SW480 (cell line): ENCODE results near the gene UBAP1.
"Not testable (repeated sequence)": the region's sequence is repeated elsewhere in the genome, so short reads cannot be mapped to it uniquely, and the experiment has no call there.

ENCODE experiments used
- DNase-seq: peaks from one replicate; pipeline ENCODE4 v3.0.0-alpha.2; 2016; ENCODE audit warnings: low spot score

The UBAP1 gene

DNA sequence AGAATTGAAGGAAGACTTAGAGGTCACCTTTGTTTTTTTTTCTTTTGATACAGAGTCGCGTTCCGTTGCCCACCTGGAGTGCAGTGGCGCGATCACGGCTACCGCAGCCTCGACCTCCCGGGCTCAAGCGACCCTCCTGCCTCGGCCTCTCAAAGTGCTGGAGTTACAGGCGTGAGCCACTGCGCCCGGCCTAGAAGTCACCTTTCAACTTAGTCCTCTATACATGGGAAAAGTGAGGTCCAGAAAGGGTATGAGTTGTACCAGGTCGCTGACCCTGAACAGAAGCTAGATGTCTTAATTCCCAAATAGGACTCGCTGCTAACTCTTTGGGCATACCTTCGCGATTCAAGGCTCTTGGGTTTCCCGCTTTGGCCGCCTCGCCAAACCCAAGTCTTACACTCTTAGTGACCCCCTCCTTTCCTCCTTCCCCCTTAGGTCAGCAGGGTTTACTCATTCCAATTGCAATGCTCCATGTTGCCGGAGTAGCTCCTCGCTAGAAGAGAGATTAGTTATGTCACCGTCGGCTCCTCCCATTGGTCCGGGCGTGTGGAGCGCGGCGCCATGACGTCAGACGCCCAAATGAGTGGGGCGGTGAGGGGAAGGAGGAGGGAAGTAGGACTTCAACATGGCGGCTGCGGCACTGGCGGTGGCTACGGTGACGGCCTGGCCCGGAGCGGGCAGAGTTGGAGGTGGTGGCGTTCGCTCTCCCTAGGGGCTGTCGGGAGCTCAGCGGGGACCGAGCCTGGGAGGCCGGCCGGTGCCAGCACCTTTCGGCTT, at the start of gene UBAP1:
TSS of gene UBAP1 (plus strand) at position 608 of the 777 bp plus-strand sequence. CDS start 41,872 bp downstream, outside the sequence.
- DNase-seq: peak; percentile 97

DNA sequence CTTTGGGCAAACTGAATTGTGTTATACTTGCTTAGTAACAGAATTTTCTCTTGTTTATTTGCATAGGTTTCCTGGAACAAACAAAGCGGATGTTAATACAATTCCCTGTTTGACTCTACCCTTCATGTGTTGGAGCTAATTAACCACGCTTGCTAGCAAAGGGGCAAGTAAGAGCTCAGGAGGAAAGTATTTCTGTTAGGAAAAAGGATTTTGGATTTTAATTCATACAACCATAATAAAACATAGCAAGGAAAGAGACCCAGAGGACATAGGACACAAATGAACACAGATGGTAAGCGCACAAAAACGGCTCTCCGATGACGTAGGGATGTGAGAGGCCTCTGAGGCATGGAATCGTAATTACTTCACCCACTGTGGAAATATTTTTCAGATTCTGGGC, 47.3 kb upstream of the UBAP1 start:
- DNase-seq: no peak

DNA sequence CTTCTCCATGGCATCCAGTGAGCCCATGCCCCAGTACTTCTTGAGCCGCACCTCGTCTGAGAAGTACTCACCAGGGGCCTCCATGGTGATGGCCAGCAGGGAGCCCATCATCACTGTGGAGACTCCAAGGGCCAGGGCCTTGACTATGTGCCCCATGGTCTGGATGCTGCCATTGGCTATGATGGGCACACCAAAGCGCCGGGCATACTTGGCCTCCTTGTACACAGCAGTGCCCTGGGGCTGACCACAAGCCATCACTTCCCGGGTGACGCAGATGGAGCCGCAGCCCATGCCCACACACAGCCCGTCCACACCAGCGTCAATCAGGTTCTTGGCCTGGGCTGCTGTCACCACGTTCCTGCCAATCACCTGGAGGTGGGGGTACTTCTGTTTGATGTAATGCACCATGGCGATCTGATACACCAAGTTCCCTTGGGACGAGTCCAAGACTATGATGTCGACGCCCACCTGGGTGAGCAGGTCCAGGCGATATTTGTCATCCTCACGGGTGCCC, 45.4 kb upstream of the UBAP1 start:
- no peak for DNase-seq

DNA sequence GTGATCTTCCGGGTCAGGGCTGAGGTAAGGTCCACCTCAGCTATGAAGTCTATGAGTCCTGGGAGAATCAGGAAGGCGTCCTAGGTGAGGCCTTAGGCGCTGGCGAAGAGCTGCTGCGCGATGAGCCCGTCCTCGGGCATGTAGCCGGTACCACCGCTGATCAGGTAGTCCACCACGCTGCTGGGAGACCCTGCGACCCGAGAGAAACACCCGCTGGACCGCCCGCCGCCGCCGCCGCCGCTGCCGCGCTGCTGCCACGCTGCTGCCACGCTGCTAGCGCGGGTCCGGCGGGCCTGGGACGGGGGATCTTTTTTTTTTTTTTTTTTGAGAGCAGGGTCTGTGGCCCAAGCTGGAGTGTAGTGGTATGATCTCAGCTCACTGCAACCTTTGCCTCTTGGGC, 44.3 kb upstream of the UBAP1 start:
- DNase-seq: no peak

DNA sequence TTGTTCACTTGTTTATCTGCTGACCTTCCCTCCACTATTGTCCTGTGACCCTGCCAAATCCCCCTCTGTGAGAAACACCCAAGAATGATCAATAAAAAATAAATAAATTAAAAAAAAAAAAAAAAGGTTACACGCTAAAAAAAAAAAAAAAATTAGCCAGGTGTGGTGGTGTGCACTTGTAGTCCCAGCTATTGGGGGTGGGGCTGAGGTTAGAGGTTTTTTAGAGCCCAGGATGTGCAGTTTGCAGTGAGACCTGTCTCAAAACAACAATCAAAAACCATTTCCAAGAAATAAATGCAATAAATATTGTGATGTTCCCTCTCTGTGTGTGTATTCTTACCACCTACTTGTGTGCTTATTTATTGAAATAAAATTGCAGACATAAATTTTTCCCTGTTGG, 40.2 kb upstream of the UBAP1 start:
- DNase-seq: not testable (repeated sequence)

DNA sequence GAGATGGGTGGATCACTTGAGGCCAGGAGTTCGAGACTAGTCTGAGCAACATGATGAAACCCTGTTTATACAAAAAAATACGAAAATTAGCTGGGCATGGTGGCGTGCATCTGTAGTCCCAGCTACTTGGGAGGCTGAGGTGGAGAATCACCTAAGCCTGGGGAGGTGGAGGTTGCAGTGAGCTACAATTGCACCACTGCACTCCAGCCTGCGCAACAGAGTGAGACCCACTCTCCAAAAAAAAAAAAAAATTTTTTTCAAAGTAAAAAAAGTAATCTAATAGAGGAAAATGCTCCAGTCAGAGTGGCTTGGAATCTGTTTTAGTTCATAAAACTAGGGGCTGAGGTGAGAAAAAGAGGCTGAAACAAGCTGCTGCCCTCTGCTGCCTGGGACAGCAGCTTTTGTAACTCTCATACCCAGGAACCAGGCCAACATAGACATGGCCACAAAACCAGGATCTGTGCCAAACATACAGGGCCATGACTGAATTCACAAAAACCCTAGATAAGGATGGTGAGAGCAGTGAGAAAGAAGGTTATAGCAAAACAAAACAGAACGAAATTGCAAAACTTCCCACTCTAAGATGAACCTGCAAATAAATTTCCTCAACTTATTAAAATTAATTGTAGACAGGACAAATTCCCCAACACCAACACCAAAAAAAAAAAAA, 39.2 kb upstream of the UBAP1 start:
- DNase-seq: peak; percentile 33

DNA sequence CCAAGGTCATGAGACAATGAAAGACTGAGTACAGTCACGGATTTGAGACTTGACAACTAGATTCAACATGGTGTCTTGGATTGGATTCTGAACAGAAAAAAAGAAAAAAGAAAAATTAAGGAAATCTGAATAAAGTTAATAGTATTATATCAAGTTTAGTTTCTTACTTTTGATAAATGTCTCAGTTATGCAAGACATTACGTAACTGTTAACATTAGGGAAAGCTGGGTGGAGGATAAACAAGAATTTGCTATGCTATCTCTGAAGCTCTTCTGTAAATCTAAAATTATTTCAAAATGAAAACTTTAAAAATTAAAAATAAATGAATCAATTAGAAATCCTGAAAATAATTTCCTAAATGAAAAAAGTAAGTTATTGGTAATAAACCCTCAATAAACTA, 38.0 kb upstream of the UBAP1 start:
- no peak for DNase-seq

DNA sequence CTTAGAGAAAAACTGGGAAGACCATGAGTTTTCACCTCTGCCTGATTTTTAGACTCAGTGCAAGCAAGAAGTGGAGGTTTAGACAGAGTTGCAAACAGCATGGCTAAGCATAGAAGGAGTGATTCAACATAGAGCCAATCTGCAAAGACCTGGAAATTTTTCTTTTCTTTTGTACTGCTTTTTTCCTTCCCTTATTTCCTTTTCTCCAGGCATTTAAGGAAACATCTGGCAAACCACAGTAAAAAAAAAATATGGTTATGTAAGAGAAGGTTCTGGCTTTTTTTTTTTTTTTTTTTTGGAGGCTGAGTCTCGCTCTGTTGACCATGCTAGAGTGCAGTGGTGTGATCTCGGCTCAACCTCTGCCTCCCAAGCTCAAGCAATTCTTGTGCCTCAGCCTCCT, 35.7 kb upstream of the UBAP1 start:
- no peak for DNase-seq

DNA sequence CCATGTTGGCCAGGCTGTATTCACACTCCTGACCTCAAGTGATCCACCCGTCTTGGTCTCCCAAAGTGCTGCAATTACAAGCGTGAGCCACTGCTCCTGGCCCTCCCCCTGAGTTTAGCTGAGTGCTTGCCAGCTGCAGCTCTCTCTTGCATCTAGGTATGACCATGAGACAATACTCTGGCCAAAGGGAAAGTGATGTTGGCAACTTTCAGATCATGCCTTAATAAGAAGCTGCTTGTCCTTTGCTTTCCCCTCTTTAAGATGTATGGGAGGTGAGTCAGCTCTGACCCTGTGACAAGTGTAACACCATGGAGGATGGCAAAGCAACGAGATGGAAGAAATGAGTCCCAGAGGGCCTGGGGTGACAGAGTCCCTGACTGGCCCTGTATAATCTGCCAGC, 33.7 kb upstream of the UBAP1 start:
- no peak for DNase-seq

DNA sequence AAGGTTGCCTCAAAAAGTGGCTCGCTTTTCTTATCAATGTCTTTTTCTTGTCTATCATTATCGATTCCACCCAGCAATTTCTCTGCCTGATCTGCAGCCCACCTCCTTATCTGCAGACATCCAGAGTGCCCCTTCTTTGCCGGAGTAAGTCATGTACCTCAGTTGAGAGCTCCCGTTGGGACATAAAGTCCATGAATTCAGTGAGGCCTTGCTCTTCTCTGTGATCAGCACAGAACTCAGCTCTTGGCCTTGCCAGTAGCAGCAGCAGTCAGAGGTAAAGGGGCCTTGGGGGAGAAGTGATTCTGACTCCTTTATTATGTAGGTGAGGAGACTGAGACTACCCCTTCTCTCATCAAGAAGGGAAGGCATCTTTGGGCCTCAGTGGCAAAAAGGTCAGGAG, 27.4 kb upstream of the UBAP1 start:
- no peak for DNase-seq

DNA sequence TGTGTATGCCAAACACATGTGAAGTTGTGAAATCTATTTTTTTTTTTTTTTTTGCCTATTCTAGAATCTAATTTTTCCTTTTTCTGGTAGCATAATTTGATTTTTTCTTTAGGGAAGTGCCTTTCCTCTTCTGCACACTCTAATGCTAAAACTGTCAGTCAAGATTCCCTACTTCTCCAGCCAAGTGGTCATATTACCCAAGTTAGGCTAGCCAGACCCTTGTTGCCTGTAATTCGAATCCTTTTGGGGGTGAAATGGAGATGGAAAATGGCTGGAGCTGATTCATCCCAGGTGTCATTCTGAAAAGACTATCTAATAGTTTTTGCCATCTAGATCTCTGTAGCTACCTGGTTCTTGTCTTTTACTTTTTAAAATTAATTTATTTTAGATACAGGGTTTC, 24.8 kb upstream of the UBAP1 start:
- DNase-seq: no peak

DNA sequence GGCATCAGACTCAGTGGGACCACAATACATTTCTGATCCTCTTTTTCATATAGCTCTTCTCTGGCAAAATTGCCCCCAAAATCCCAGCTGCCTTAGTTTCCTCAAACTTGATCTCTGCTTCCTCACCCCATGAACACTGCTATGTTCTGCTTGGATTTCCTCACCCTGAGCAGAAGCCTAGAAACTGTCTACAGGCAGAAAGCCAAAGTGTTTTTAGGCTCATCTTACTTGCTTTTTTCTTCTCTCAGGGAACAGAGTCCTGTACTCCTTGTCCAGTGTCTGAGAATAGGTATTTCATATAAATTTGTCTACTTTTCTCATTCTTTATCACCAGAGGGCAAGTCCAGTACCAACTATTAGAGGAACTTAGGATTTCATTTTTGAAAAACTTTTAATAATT, 21.5 kb upstream of the UBAP1 start:
- no peak for DNase-seq

DNA sequence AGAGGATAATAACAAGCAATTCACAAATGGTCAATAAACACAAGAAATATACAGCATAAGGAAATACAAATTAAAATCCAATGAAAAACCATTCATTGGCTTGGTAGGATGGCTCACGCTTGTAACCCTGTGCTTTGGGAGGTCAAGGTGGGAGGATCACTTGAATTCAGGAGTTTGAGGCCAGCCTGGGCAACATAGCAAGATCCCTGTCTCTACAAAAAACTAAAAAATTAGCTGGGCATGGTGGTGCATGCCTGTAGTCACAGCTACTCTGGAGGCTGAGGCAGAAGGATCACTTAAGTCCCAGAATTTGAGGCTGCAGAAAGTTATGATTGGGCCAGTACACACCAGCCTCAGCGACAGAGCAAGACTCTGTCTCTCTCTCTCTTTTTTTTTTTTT, 20.9 kb upstream of the UBAP1 start:
- no peak for DNase-seq

DNA sequence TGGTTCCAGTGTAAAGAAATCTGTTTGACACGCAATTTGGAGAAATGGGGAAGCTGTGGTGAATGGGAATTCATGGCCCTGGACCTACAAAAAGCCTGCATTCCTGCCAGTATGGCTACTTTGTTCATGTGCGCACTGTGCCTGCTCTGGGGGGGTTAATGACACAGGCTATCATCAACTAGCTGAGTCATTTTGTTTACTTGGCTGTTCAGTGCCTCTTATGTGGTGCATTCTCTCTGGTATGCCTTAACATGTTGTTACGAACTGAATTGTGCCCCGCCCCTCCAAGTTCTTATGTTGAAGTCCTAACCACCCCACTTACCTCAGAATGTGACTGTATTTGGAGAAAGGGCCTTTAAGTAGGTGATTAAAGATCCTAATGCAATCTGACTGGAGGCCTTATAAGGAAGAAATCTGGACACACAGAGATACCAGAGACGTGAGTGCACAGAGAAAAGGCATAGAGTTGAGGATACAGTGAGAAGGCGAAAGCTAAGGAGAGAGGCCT, 20.4 kb upstream of the UBAP1 start:
- peak; percentile 95 for DNase-seq

DNA sequence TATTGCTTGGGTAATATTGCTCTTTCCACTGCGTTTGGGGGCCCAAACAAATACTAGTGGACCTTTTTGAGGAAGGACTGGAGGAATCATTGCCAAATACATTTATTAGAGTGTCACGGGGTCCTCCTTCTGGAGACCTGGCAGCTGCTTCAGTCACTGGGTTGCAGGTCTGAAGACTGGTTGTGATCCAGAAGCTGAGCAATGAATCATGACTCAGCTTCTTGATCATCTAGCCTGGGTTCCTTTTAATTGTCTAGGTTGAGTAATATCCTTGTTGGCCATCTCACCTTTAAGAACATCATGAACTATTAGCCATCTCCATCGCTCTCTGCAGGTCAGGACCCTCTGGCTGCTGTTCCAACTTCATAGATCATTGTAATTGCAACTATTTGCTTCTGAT, 15.4 kb upstream of the UBAP1 start:
- DNase-seq: no peak

DNA sequence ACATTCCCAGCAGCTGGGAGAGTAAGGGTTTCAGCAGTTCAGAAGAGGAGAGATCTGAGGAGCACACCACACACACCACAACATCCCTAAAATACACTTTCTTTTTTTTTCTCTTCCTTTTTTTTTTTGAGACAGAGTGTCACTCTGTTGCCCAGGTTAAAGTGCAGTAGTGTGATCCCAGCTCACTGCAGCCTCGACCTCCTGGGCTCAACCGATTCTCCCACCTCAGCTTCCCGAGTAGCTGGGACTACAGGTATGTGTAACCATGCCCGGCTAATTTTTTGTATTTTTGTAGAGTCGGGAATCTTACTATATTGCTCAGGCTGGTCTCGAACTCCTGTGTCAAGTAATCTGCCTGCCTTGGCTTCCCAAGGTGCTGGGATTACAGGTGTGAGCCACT, 9.7 kb upstream of the UBAP1 start:
- DNase-seq: no peak

DNA sequence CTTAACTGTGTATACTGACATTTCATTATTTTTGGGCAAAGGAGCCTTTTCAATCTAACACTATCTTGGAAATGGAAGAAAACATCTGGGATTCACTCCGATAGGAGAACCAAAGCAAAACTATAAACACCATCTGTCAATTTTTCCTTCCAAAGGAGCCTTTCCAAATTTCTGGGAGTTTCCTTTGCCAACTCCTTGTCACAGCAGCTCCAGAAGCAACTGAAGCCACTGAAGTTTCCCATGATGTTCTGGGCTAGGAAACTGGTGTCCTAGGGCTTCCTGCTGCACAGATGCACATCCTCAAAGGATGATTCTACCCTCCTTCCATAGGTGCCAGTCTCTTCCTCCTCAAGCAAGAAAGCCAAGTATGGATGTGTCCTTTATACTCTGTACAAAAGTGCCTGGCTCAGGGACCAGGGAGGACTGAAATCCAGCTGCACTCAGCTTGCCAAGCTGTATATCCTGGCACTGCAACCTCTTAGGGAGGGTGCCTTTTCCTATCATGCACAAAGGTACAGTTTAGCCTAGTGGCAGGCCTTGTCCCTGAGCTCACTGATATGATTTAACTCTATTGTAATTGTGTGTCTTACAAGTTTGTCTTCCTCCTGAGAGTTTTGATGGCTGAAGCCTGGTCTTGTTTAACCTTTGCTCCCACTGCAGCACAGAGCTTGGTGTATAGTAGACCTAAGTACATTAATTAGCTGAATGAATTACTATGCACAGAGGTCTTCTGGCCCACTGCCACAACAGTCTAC, 8.4 kb upstream of the UBAP1 start:
- no peak for DNase-seq

DNA sequence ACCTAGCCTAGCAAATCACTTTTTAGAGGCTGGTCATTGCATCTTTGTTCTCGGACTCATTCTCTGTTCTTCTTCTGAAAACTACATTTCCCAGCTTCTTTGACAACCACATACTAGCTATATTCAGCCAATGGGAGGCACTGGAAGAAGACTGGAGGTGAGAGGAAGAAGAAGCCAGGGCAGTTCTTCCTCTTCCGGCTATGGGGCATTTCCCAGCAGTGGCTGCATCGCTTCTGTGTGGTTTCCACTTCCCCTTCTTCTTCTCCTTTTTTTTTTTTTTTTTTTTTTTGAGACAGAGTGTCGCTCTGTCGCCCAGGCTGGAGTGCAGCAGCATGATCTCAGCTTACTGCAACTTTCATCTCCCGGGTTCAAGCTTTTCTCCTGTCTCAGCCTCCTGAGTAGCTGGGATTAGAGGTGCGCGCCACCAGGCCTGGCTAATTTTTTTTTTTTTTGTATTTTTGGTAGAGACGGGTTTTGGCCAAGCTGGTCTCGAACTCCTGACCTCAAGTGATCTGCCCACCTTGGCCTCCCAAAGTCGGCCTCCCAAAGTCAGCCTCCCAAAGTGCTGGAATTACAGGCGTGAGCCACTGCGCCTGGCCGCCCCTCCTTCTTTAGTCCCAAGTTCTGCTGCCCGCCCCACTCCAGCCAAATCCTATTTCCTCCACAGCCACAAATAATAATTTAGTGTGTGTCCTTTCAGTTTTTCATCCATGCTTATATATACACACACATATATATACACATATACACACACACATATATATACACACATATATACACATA, 6.9 kb upstream of the UBAP1 start:
- DNase-seq: no peak

DNA sequence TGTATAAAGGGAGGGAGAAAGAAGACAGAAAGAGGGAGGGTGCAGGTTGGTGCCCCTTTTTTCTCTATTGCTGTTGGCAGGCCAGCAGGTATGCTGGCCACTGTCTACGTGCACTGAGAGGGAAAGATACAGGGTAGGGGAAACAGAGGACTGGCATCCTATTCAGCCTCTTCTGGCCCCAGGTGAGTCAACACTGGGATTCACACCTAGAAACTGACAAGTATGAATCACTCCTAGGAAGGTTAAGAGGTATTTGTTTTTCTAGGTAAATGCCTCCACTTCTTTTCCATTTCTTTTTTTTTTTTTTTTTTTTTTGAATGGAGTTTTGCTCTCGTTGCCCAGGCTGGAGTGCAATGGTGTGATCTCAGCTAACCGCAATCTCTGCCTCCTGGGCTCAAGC, 2.8 kb upstream of the UBAP1 start:
- DNase-seq: no peak

DNA sequence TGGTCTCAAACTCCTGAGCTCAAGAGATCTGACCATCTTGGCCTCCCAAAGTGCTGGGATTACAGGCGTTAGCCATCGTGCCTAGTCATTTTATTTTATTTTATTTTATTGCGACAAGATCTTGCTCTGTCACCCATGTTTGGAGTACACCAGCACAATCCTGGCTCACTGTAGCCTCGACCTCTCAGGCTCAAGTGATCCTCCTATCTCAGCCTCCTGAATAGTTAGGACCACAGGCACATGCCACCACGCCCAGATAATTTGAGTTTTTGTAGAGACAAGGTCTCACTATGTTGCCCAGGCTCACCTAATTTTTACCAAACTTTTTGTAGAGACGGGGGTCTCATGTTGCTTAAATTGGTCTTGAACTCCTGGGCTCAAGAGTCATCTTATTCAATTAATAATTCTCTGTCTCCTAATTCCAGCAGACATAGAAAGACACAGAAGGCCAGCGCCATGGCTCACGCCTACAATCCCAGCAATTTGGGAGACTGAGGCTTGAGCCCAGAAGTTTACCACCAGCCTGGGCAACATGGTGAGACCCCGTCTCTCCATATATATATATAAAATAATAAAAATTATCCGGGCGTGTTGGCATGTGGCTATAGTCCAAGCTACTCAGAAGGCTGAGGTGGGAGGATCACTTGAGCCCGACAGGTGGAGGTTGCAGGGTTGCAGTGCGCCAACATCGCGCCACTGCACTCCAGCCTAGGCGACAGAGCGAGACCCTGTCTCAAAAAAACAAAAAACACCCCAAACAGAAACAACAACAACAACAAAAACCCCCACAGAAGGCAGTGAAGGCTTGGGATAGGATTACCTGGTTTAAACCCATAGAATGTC, 1.0 kb upstream of the UBAP1 start:
- no peak for DNase-seq
